Prostate gland (tissue), 2 donors: Measurements from ENCODE around the gene FOXP1.

Experiments used
- POLR2A ChIP-seq: fragments of 450-650 bp; IDR thresholded peaks from one replicate; pipeline ENCODE4 v1.6.1; 2016; ENCODE audit warnings: antibody characterized with exemption, mild to moderate bottlenecking
- TF ChIP-seq, protein P1 (sequence below), 4 experiments: fragments of 200-600 bp in 2 of 4; fragments of 450-650 bp in 2 of 4; sonication (generic) in 2 of 4; IDR thresholded peaks; 1 replicate in 3 of 4; 2 replicates in 1 of 4; pipeline ENCODE4 v1.5.1; 2016 to 2019; ENCODE audit warnings: antibody characterized with exemption in 4 of 4, mild to moderate bottlenecking in 2 of 4, moderate library complexity in 2 of 4

DNA sequence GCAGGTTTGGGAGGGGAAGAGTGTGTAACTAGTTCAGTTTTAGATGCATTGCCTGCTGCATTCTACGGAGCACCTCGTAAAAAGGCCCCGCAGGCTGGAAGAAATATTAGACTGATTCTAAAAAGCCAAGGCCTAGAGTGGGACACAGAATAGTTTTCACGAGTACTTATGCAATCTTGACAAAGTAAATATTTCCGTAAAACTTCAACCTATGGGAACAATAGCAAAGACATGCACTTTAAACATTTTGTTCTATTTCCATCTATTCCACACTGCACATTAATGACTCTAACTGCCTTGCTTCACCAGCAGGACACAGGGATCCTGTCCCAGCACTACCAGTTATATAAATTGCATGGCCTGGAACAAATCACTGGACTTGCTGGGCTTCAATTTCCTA, 260.0 kb downstream of the FOXP1 start:
- no peak for TF ChIP-seq POLR2A
- TF ChIP-seq, protein P1, sequence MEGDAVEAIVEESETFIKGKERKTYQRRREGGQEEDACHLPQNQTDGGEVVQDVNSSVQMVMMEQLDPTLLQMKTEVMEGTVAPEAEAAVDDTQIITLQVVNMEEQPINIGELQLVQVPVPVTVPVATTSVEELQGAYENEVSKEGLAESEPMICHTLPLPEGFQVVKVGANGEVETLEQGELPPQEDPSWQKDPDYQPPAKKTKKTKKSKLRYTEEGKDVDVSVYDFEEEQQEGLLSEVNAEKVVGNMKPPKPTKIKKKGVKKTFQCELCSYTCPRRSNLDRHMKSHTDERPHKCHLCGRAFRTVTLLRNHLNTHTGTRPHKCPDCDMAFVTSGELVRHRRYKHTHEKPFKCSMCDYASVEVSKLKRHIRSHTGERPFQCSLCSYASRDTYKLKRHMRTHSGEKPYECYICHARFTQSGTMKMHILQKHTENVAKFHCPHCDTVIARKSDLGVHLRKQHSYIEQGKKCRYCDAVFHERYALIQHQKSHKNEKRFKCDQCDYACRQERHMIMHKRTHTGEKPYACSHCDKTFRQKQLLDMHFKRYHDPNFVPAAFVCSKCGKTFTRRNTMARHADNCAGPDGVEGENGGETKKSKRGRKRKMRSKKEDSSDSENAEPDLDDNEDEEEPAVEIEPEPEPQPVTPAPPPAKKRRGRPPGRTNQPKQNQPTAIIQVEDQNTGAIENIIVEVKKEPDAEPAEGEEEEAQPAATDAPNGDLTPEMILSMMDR (IDR thresholded peaks at IDR 0.05): no peak
